ENCODE data around the gene VLDLR.

DNA sequence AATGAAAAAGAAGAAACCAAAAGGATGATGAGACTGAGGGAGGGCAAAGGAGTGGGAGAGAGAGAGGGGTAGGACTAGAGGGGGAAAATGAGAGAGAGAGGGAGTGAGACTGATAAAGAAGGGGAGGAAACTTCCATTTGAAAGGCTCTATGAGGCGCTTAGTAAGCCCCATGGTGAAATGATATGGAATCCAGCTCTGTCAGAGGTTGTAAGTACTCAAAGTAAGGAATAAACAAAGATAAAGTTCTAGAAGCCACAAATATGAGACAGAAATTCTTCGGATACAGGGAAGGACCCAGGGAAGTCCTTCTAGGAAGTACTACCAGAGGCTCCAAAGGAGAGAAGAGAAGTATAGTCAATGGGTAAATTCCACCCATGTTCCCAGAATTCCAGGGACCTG lies 21.7 kb upstream of the VLDLR start:
- TF ChIP-seq POLR2AphosphoS5 (IDR thresholded peaks at IDR 0.05; ENCODE audit: low read depth, low read length) (no peak), POLR2A (IDR thresholded peaks at IDR 0.05; ENCODE audit: low read depth, low read length) (no peak), TAF1 (IDR thresholded peaks at IDR 0.05; ENCODE audit: low read depth, low read length) (no peak), PAX5 (IDR thresholded peaks at IDR 0.05; ENCODE audit: insufficient read depth, low read length, severe bottlenecking) (no peak)

All from GM12891 (cell line).